Measurements from ENCODE around the gene PAK3. TPM values are rescaled to one million over a fixed set of nuclear protein-coding genes. Genes with fewer than 3 reads are reported as not detected.
A peak's percentile ranks its signal among the peaks of the same experiment; 100 is the strongest.

The PAK3 gene
- total and polyA plus RNA-seq, 2 of the 4 experiments (the other 2 are of a cell fraction): 0.22 to 0.36 TPM

DNA sequence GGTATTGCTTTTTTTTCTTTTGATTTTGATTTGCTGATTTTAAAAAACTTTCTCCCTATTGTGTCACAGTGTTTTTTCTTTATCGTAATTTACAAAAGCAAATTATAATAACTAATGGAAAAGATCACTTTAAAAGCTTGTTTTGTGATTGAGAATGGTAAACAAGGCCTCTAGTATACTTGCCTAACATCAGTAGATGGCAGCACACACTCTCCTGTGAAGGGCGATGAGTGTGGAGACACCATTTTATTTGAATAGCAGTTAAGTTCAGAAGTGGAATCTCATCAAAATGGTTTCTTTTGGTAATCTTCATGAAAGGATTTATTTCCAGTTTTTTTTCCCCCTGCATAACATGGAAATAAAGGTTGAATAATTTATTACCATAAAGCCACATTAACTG, 72.3 kb downstream of the PAK3 start:
- no peak overlapping the region for H3K4me3 ChIP-seq (ENCODE audit: insufficient read depth, low read depth, low read length)
- H2BK5ac ChIP-seq (ENCODE audit: low read depth, low read length, poor library complexity, severe bottlenecking): no peak overlapping the region
- H3K23ac ChIP-seq (ENCODE audit: low read depth, low read length): no peak overlapping the region
- no peak overlapping the region for H3K27ac ChIP-seq (ENCODE audit: insufficient read depth, low read length)
- no peak overlapping the region for H3K4ac ChIP-seq (ENCODE audit: low read depth, low read length)
- no peaks in the 10 kb centered on the region for H4K20me1 ChIP-seq (ENCODE audit: insufficient read depth, low read length)
- no peaks in the 10 kb centered on the region for H3K4me1 ChIP-seq (ENCODE audit: control insufficient read depth, insufficient read depth, low read length)
- ATAC-seq (ENCODE audit: low read depth) (no peak), DNase-seq (peak; percentile 0)
- no TSS peak for BruUV-seq (replicated peaks)
- H4K91ac ChIP-seq (ENCODE audit: insufficient read depth, low read depth, low read length): no peak overlapping the region
- no peak overlapping the region for H3K9ac ChIP-seq (ENCODE audit: low read depth, low read length)
- no peak overlapping the region for H2BK20ac ChIP-seq (ENCODE audit: low read depth, low read length)
- H3K27me3 ChIP-seq (ENCODE audit: control insufficient read depth, insufficient read depth, low read length): no peaks in the 10 kb centered on the region; the same call in none of the 2 replicates
- H4K8ac ChIP-seq (ENCODE audit: low read depth in 2 of 2, low read length in 2 of 2): no peak overlapping the region
- no peak overlapping the region for H2BK120ac ChIP-seq (ENCODE audit: low read depth, low read length)
- H3K4me2 ChIP-seq (ENCODE audit: low read depth, low read length): no peak overlapping the region
- no peak overlapping the region for H4K5ac ChIP-seq (ENCODE audit: low read depth, low read length)
- TF ChIP-seq CTCF (conservative IDR thresholded peaks at IDR 0.05; ENCODE audit: low read depth, low read length) (no peak), BHLHE40 (IDR thresholded peaks at IDR 0.05; ENCODE audit: low read depth, low read length) (no peak), SMC3 (IDR thresholded peaks at IDR 0.05; ENCODE audit: low read depth, low read length) (no peak), FOS (IDR thresholded peaks at IDR 0.05; ENCODE audit: low read depth, low read length) (no peak), CEBPB (IDR thresholded peaks at IDR 0.05; ENCODE audit: low read depth, low read length) (no peak), RCOR1 (IDR thresholded peaks at IDR 0.05; ENCODE audit: insufficient replicate concordance, low read length) (no peak), MAFK (IDR thresholded peaks at IDR 0.05; ENCODE audit: low read depth, low read length) (no peak), RAD21 (IDR thresholded peaks at IDR 0.05; ENCODE audit: low read length) (no peak), MAZ (IDR thresholded peaks at IDR 0.05; ENCODE audit: borderline replicate concordance, low read depth, low read length) (no peak), MXI1 (IDR thresholded peaks at IDR 0.05; ENCODE audit: borderline replicate concordance, low read depth, low read length) (no peak), POLR2A (IDR thresholded peaks at IDR 0.05; ENCODE audit: low read depth, low read length) (no peak), NFE2L2 (IDR thresholded peaks at IDR 0.05; ENCODE audit: low read depth, low read length) (no peak), CHD1 (IDR thresholded peaks at IDR 0.05; ENCODE audit: low read depth, low read length) (no peak), ELK1 (IDR thresholded peaks at IDR 0.05; ENCODE audit: borderline replicate concordance, low read depth, low read length) (no peak), RFX5 (IDR thresholded peaks at IDR 0.05; ENCODE audit: low read depth, low read length) (no peak)
- TF ChIP-seq, protein P1, sequence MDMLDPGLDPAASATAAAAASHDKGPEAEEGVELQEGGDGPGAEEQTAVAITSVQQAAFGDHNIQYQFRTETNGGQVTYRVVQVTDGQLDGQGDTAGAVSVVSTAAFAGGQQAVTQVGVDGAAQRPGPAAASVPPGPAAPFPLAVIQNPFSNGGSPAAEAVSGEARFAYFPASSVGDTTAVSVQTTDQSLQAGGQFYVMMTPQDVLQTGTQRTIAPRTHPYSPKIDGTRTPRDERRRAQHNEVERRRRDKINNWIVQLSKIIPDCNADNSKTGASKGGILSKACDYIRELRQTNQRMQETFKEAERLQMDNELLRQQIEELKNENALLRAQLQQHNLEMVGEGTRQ (IDR thresholded peaks at IDR 0.05; ENCODE audit: low read depth, low read length): no peak
- no peaks in the 10 kb centered on the region for H3K79me1 ChIP-seq (ENCODE audit: low read depth in 1 of 2, low read length in 2 of 2)
- WGBS, 2 experiments (ENCODE audit: extremely low coverage in 2 of 2, insufficient read length in 1 of 2): no CpG with 5 or more reads among the region's 2 CpGs
- no peak overlapping the region for H3K18ac ChIP-seq (ENCODE audit: low read depth, low read length)
- intact Hi-C loops (cut with micrococcal nuclease): no loop called here
- H3K9me1 ChIP-seq (ENCODE audit: insufficient read depth, low read length): no peaks in the 10 kb centered on the region
- in situ Hi-C loops (cut with MboI; ENCODE audit: low sequenced_read_pairs): no loop called here
- no peaks in the 10 kb centered on the region for H3K36me3 ChIP-seq (ENCODE audit: control insufficient read depth, insufficient read depth, low read length)
- no peak overlapping the region for H2AK9ac ChIP-seq (replicated peaks; ENCODE audit: low read depth, low read length, poor library complexity)
- no peaks in the 10 kb centered on the region for H3K9me3 ChIP-seq (ENCODE audit: control insufficient read depth, insufficient read depth, low read length)
- H2BK15ac ChIP-seq (ENCODE audit: low read depth, low read length): no peak overlapping the region
- no peak overlapping the region for H3K14ac ChIP-seq (replicated peaks; ENCODE audit: low read depth, low read length)
- ChIA-PET POLR2A (ENCODE audit: unreplicated experiment) (no interaction called here), CTCF (no interaction called here)
- H2AFZ ChIP-seq (replicated peaks; ENCODE audit: low read length, poor library complexity): no peak overlapping the region
- H2AK5ac ChIP-seq (ENCODE audit: low read depth, low read length): no peak overlapping the region
- dilution Hi-C loops (cut with HindIII; ENCODE audit: low sequenced_read_pairs, unreplicated experiment): no loop called here
- H3K56ac ChIP-seq (ENCODE audit: extremely low read depth, insufficient read depth, low read length): no peak overlapping the region
